Retinal pigment epithelial cell (primary cell): ENCODE measurements around the gene ZNF836.

ENCODE experiments used
- DNase-seq: peaks from one replicate; pipeline ENCODE4 v3.0.0-alpha.2; 2010; ENCODE audit warnings: low read depth
- H3K4me3 ChIP-seq: 2 replicates; pipeline ENCODE4 v1.5.1; 2011; ENCODE audit warnings: mild to moderate bottlenecking, low read length, control low read depth, moderate library complexity
- TF ChIP-seq, protein P1 (sequence below): conservative IDR thresholded peaks from 2 replicates; pipeline ENCODE4 v1.5.1; 2011; ENCODE audit warnings: low read depth, low read length, control low read depth, inconsistent platforms

ZNF836 gene

DNA sequence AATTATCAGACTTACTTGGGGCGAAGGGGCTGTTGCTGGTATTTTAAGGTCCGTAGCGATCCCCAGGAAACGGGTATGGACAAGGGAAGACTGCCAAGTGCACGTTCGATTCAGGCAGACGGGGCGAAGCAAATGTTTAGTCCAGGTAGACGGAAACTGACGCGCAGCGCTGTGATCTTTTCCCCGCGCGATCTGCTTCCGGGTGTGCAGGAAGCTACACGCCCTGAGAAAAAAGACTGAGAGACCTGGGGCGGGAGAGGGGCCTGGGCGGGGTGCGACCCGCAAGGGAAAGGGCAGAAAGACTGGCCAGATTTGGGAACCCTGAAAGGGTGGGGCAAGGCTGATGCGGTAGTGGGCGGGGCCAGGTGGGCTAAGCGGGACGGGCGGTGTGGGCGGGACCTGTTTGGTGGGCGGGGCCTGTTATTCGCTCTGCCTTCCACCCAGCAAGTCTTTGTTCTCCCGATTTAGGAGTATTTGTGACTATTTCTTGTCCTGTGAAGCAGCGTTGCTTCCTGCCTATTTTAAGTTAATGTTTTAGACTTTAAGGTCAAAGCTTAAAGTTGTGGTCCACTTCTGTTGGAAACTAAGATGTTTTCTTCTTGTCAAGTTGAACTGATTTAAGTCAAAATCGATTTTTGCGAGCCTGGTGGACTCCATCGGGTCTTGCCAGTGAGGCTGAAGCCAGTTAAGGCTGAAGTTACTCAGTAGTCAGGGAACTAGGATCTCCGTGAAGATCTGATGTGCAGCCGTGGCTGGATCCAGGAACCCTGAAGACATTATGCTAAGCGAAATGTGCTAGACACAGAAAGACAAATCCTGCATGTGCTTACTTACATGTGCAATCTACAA is at the start of gene ZNF836:
TSS of gene ZNF836 (minus strand) at position 301 of the 849 bp plus-strand sequence. CDS start 3,549 bp downstream, outside the sequence.
- DNase-seq, result no peak
- TF ChIP-seq, protein P1, sequence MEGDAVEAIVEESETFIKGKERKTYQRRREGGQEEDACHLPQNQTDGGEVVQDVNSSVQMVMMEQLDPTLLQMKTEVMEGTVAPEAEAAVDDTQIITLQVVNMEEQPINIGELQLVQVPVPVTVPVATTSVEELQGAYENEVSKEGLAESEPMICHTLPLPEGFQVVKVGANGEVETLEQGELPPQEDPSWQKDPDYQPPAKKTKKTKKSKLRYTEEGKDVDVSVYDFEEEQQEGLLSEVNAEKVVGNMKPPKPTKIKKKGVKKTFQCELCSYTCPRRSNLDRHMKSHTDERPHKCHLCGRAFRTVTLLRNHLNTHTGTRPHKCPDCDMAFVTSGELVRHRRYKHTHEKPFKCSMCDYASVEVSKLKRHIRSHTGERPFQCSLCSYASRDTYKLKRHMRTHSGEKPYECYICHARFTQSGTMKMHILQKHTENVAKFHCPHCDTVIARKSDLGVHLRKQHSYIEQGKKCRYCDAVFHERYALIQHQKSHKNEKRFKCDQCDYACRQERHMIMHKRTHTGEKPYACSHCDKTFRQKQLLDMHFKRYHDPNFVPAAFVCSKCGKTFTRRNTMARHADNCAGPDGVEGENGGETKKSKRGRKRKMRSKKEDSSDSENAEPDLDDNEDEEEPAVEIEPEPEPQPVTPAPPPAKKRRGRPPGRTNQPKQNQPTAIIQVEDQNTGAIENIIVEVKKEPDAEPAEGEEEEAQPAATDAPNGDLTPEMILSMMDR, result no peak
- peak within 1 kb of the TSS; percentile 98 for H3K4me3 ChIP-seq

GRCh38 chr19:52221031-52221430 is 49.6 kb upstream of the ZNF836 start:
- H3K4me3 ChIP-seq, result no peak overlapping the region
- TF ChIP-seq, protein P1, result no peak
- no peak for DNase-seq

DNA sequence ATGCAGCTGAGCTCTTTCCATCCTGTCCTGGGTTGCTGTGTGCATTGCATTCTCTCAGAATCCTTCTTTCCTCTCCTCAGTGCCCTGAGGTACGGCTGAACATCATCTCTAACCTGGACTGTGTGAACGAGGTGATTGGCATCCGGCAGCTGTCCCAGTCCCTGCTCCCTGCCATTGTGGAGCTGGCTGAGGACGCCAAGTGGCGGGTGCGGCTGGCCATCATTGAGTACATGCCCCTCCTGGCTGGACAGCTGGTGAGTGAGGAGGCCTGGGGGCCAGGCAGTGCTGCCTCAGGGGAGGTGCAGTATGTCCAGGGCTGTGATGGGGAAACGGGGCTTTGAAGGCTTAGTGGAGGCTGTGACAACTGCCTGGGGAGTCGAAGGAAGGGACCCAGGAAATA is 48.2 kb upstream of the ZNF836 start:
- TF ChIP-seq, protein P1, result no peak
- H3K4me3 ChIP-seq, result no peak overlapping the region
- no peak for DNase-seq

- DNase-seq, result no peak
- no peak overlapping the region for H3K4me3 ChIP-seq
- TF ChIP-seq, protein P1, result no peak
These were observed 46.2 kb upstream of the ZNF836 start for GRCh38 chr19:52217576-52217975.

GRCh38 chr19:52216401-52216800 is 45.0 kb upstream of the ZNF836 start:
- no peak overlapping the region for H3K4me3 ChIP-seq
- TF ChIP-seq, protein P1, result no peak
- DNase-seq, result no peak

GRCh38 chr19:52214241-52214640 is 42.8 kb upstream of the ZNF836 start:
- TF ChIP-seq, protein P1, result no peak
- no peak overlapping the region for H3K4me3 ChIP-seq
- DNase-seq, result no peak
